T-helper 1 cell treated with Interleukin-12 subunit alpha and Interleukin-12 subunit beta and Interleukin-4 antibody, amounts not matched to agents 30 ng/mL and 1 ng/mL, for 36 hours (primary cell): ENCODE data around the gene XRCC1. TPM values are rescaled to one million over a fixed set of nuclear protein-coding genes. Genes with fewer than 3 reads are reported as not detected.

Experiments
- intact Hi-C: fragments of 100-400 bp; cut with micrococcal nuclease; formaldehyde crosslinking; loops from one replicate; pipeline ENCODE4 v1.15.1; 2024
- total RNA-seq: library from RNA; stranded (reverse); gene quantifications from 2 replicates; pipeline ENCODE4 v1.2.3, GENCODE V29; 2022

Gene XRCC1
- total RNA-seq, 1 donor from 2014 or later, result 30.5 TPM

DNA sequence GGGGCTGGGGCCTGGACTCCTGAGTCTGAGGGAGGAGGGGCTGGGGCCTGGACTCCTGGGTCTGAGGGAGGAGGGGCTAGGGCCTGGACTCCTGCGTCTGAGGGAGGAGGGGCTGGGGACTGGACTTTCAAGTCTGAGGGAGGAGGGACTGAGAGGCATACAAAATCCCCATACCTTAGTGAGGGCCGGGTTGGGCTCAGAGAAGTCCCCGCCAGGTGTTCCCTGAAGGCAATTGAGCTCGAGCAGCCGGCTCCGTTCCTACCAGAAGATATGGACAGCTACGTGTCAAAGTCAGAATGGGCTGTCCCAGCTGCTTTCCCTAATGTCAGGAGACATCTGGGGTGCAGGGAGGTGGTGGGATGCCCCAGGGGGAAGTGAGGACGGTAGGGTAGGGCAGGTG lies 80.2 kb downstream of the XRCC1 start:
- intact Hi-C loops, result no loop called here

Other genes with a start within 250 kb of the XRCC1 start
- gene CD177, start 221.8 kb downstream of the XRCC1 start, total RNA-seq, result not detected in 2 replicates
- not detected in 2 replicates for gene TEX101, start 160.6 kb downstream of the XRCC1 start, total RNA-seq
- gene LYPD3, start 109.9 kb downstream of the XRCC1 start, total RNA-seq, result 0.81 and 0.85 TPM in 2 replicates
- 23.8 and 24.5 TPM in 2 replicates for gene PHLDB3, start 70.8 kb downstream of the XRCC1 start, total RNA-seq
- gene ETHE1, start 48.3 kb downstream of the XRCC1 start, total RNA-seq, result 62.8 and 64.6 TPM in 2 replicates
- 4.2 and 4.4 TPM in 2 replicates for gene ZNF575, start 42.3 kb downstream of the XRCC1 start, total RNA-seq
- gene PINLYP, start 274 bp upstream of the XRCC1 start, total RNA-seq, result 3.8 and 4.1 TPM in 2 replicates
- gene IRGQ, start 20.6 kb upstream of the XRCC1 start, total RNA-seq, result 22.0 and 23.1 TPM in 2 replicates
- 19.2 and 20.8 TPM in 2 replicates for gene ZNF576, start 21.1 kb upstream of the XRCC1 start, total RNA-seq
- gene SRRM5, start 36.6 kb upstream of the XRCC1 start, total RNA-seq, result 0.37 and 0.41 TPM in 2 replicates
- 23.9 and 27.6 TPM in 2 replicates for gene ZNF428, start 44.1 kb upstream of the XRCC1 start, total RNA-seq
- 0.32 and 0.34 TPM in 2 replicates for gene CADM4, start 64.3 kb upstream of the XRCC1 start, total RNA-seq
- 19.7 and 21.6 TPM in 2 replicates for gene PLAUR, start 94.6 kb upstream of the XRCC1 start, total RNA-seq
- gene IRGC, start 140.5 kb upstream of the XRCC1 start, total RNA-seq, result not detected in 2 replicates
- gene SMG9, start 179.4 kb upstream of the XRCC1 start, total RNA-seq, result 77.2 and 82.8 TPM in 2 replicates
- gene KCNN4, start 205.4 kb upstream of the XRCC1 start, total RNA-seq, result 82.9 and 87.8 TPM in 2 replicates
- gene LYPD5, start 226.9 kb upstream of the XRCC1 start, total RNA-seq, result 0.54 and 0.71 TPM in 2 replicates